Suprapubic skin (tissue), 4 donors: Measurements from ENCODE around the gene SASH1. TPM values are rescaled to one million over a fixed set of nuclear protein-coding genes. Genes with fewer than 3 reads are reported as not detected.

ENCODE experiments used
- DNase-seq, 2 donors: peaks; one replicate each; pipeline ENCODE4 v3.0.0-alpha.2; 2019; ENCODE audit warnings: low spot score in 2 of 2
- H3K27ac ChIP-seq: fragments of 200-600 bp; sonication (generic); one replicate; pipeline ENCODE4 v1.5.1; 2019
- H3K27me3 ChIP-seq: fragments of 200-600 bp; sonication (generic); one replicate; pipeline ENCODE4 v1.5.1; 2019
- H3K36me3 ChIP-seq: fragments of 200-600 bp; sonication (generic); one replicate; pipeline ENCODE4 v1.5.1; 2019
- H3K4me1 ChIP-seq: fragments of 200-600 bp; sonication (generic); one replicate; pipeline ENCODE4 v1.5.1; 2019
- H3K4me3 ChIP-seq: fragments of 200-600 bp; sonication (generic); one replicate; pipeline ENCODE4 v1.5.1; 2019; ENCODE audit warnings: mild to moderate bottlenecking
- H3K9me3 ChIP-seq: fragments of 200-600 bp; sonication (generic); one replicate; pipeline ENCODE4 v1.5.1; 2019
- EP300 ChIP-seq: sonication (generic); formaldehyde crosslinking; IDR thresholded peaks from one replicate; pipeline ENCODE4 v1.6.1; 2017; ENCODE audit warnings: antibody characterized with exemption
- POLR2A ChIP-seq, 2 donors: fragments of 450-650 bp; IDR thresholded peaks; one replicate each; pipeline ENCODE4 v1.6.1; 2017; ENCODE audit warnings: antibody characterized with exemption in 2 of 2, mild to moderate bottlenecking in 2 of 2, moderate library complexity in 2 of 2
- POLR2AphosphoS5 ChIP-seq, 3 donors: sonication (generic); formaldehyde crosslinking; IDR thresholded peaks; one replicate each; pipeline ENCODE4 v1.6.1; 2017; ENCODE audit warnings: antibody characterized with exemption in 3 of 3
- WGBS: methylation state at CpG from one replicate; pipeline ENCODE4 v1.1.5; 2018; 5-methylcytosine and 5-hydroxymethylcytosine counted together
- total RNA-seq, 4 donors: library from RNA; depleted of rRNA; stranded (reverse); fragments of >200 nt; gene quantifications; one replicate each; pipeline ENCODE4 v1.1.0, GENCODE V29; 2016
- TF ChIP-seq, protein P1 (sequence below), 2 donors: fragments of 200-600 bp in 1 of 2; fragments of 450-650 bp in 1 of 2; sonication (generic) in 1 of 2; IDR thresholded peaks; one replicate each; pipeline ENCODE4 v1.5.1; 2016 to 2019; ENCODE audit warnings: antibody characterized with exemption in 2 of 2, mild to moderate bottlenecking in 1 of 2, moderate library complexity in 1 of 2

The SASH1 gene
- total RNA-seq, 4 donors from 2014 or later, result 59.1 to 139 (median 77.1) TPM

DNA sequence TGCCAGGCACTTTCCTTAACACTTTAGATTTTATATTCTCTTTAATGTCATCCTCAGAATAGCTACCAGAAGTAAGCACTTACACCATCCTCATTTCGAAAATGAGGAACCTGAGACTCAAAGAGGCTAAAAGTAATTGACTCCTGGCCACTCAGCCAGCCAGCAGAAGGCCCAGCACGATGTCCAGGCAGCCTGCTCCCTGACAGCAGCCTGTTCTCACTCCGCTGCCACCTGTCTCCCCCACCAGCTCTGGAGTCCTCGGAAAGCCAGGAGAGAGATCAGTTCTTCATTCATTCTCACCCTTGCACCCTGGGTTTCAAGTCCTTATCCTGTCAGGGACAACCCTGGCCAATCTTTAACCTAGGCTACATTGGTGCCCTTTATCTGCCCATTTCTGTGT is 174.0 kb downstream of the SASH1 start:
- H3K4me1 ChIP-seq, result peaks cover 88% of the 10 kb centered on the region
- H3K36me3 ChIP-seq, result peaks cover 28% of the 10 kb centered on the region
- no peak for DNase-seq
- no peaks in the 10 kb centered on the region for H3K9me3 ChIP-seq
- peak overlapping the region; percentile 42 for H3K27ac ChIP-seq
- WGBS, result 50% methylated on average over 4 of the region's 4 CpGs
- H3K27me3 ChIP-seq, result no peaks in the 10 kb centered on the region
- TF ChIP-seq, protein P1, sequence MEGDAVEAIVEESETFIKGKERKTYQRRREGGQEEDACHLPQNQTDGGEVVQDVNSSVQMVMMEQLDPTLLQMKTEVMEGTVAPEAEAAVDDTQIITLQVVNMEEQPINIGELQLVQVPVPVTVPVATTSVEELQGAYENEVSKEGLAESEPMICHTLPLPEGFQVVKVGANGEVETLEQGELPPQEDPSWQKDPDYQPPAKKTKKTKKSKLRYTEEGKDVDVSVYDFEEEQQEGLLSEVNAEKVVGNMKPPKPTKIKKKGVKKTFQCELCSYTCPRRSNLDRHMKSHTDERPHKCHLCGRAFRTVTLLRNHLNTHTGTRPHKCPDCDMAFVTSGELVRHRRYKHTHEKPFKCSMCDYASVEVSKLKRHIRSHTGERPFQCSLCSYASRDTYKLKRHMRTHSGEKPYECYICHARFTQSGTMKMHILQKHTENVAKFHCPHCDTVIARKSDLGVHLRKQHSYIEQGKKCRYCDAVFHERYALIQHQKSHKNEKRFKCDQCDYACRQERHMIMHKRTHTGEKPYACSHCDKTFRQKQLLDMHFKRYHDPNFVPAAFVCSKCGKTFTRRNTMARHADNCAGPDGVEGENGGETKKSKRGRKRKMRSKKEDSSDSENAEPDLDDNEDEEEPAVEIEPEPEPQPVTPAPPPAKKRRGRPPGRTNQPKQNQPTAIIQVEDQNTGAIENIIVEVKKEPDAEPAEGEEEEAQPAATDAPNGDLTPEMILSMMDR (IDR thresholded peaks at IDR 0.05), result no peak
- TF ChIP-seq EP300 (no peak), POLR2AphosphoS5 (IDR thresholded peaks at IDR 0.05) (no peak), POLR2A (IDR thresholded peaks at IDR 0.05) (no peak)
- no peak overlapping the region for H3K4me3 ChIP-seq

GRCh38 chr6:148517470-148517869 is 174.8 kb downstream of the SASH1 start:
- peaks cover 28% of the 10 kb centered on the region for H3K36me3 ChIP-seq
- no peak for TF ChIP-seq POLR2A (IDR thresholded peaks at IDR 0.05)
- TF ChIP-seq, protein P1 (IDR thresholded peaks at IDR 0.05), result no peak
- TF ChIP-seq EP300, result no peak
- TF ChIP-seq POLR2AphosphoS5 (IDR thresholded peaks at IDR 0.05), result no peak
- peaks cover 97% of the 10 kb centered on the region for H3K4me1 ChIP-seq
- no peak for DNase-seq
- 87% methylated on average over 5 of the region's 10 CpGs for WGBS
- peak overlapping the region; percentile 69 for H3K27ac ChIP-seq
- H3K27me3 ChIP-seq, result no peaks in the 10 kb centered on the region
- no peaks in the 10 kb centered on the region for H3K9me3 ChIP-seq
- H3K4me3 ChIP-seq, result no peak overlapping the region

DNA sequence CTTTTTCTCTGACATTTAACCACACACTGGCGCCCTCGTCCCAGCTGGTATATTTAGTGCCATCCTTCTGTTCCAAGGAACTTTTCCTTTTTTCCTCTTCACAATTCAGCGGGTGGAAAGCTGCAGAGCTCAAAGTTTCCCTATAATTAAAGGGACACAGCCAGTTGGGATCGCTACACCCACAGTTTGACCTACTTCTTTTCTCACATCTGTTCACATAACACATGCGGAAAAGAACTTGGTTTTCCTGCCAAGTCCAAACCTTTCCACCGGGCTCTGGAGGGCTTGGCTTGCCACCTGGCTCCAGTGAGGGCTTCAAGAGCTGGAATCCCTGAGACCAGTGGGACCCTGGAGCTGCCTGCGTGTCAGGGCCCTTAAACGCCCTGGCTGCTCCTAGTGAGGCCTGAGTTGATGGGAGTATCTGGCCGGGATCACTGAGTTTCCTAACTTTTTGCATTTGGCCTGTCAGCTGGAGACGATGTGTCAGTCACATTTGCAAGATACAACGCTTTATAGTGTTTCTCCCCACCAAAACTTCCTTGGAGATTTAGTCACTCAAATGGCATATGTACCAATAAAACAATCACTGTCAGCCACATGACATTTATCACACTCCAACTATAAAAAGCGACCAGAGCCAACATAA is 176.0 kb downstream of the SASH1 start:
- Histone ChIP-seq H3K27ac (peak overlapping the region; percentile 69), H3K27me3 (no peaks in the 10 kb centered on the region), H3K9me3 (no peaks in the 10 kb centered on the region), H3K4me1 (peaks cover 87% of the 10 kb centered on the region), H3K36me3 (peaks cover 32% of the 10 kb centered on the region), H3K4me3 (no peak overlapping the region)
- 30% methylated on average over 12 of the region's 12 CpGs for WGBS
- DNase-seq, result no peak
- no peak for TF ChIP-seq EP300
- peak in 1 of 3 donors; percentile 42 for TF ChIP-seq POLR2AphosphoS5 (IDR thresholded peaks at IDR 0.05)

GRCh38 chr6:148520109-148520841 is 177.6 kb downstream of the SASH1 start:
- 81% methylated on average over 23 of the region's 23 CpGs for WGBS
- peaks cover 33% of the 10 kb centered on the region for H3K36me3 ChIP-seq
- DNase-seq, result no peak
- no peaks in the 10 kb centered on the region for H3K27me3 ChIP-seq
- peak overlapping the region; percentile 69 for H3K27ac ChIP-seq
- H3K4me1 ChIP-seq, result peaks cover 74% of the 10 kb centered on the region
- TF ChIP-seq POLR2A (IDR thresholded peaks at IDR 0.05), result no peak
- H3K9me3 ChIP-seq, result no peaks in the 10 kb centered on the region
- no peak overlapping the region for H3K4me3 ChIP-seq

DNA sequence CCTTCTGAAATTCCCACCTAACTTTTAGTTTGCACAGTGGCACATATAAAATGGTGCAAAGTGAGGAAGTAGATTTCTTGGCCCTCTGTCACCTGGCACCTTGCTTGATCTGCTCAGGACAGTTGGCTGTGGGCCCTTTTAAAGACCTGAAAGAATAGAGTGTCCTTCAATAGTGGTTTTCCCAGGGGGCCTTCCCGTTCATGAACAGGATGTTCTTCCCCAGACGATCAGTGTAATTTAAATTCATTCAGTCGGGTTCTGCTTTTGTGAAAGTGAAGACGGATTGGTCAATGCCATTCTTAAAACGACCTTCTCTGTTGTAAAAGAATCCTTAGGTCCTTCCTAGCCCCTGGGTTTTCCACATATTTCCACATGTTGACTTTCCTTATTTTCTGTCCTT is 178.5 kb downstream of the SASH1 start:
- WGBS, result 50% methylated on average over 5 of the region's 5 CpGs
- Histone ChIP-seq H3K9me3 (no peaks in the 10 kb centered on the region), H3K27ac (peak overlapping the region; percentile 69), H3K27me3 (no peaks in the 10 kb centered on the region), H3K36me3 (peaks cover 42% of the 10 kb centered on the region), H3K4me1 (peaks cover 65% of the 10 kb centered on the region), H3K4me3 (no peak overlapping the region)
- DNase-seq, result no peak
- TF ChIP-seq POLR2A (IDR thresholded peaks at IDR 0.05), result no peak
- TF ChIP-seq, protein P1 (IDR thresholded peaks at IDR 0.05), result no peak
- no peak for TF ChIP-seq POLR2AphosphoS5 (IDR thresholded peaks at IDR 0.05)
- no peak for TF ChIP-seq EP300

- Histone ChIP-seq H3K4me3 (no peak overlapping the region), H3K36me3 (peaks cover 43% of the 10 kb centered on the region), H3K9me3 (no peaks in the 10 kb centered on the region), H3K4me1 (peaks cover 61% of the 10 kb centered on the region), H3K27me3 (no peaks in the 10 kb centered on the region), H3K27ac (peak overlapping the region; percentile 69)
- DNase-seq, result no peak
- TF ChIP-seq POLR2A (IDR thresholded peaks at IDR 0.05), result no peak
- TF ChIP-seq, protein P1 (IDR thresholded peaks at IDR 0.05), result no peak
- no peak for TF ChIP-seq POLR2AphosphoS5 (IDR thresholded peaks at IDR 0.05)
- no peak for TF ChIP-seq EP300
- WGBS, result 11% methylated on average over 1 of the region's 1 CpG
Observed at GRCh38 chr6:148521586-148521985, 178.9 kb downstream of the SASH1 start.
